ENCODE data around the gene ELP4. TPM values are rescaled to one million over a fixed set of nuclear protein-coding genes. Genes with fewer than 3 reads are reported as not detected.

Gene ELP4
- total RNA-seq, 1 experiment from 2014 or later: 17.2 TPM

DNA sequence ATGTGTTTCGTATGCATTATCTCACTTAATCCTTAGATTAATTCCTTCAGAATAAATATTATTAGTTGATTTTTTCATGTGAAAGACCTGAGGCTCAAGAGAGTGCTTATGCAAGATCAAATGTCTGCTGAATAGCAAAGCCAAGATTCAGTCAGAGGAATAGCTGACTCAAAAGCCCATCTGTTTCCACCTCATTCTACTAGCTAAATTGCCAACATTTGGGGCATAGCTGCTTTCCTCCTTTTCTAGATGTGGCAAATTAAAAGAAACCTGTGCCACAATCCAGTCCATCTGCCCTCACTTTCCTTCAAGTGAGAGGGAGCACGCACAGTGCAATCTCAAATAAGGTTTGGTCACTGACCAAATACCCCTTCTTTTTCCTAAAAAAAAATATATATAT, 180.5 kb downstream of the ELP4 start:
- BruUV-seq (replicated peaks): no TSS peak
- ChIA-PET CTCF (no interaction called here), POLR2A (no interaction called here)
- no peaks in the 10 kb centered on the region for H3K4me1 ChIP-seq (ENCODE audit: control insufficient read depth, insufficient read depth, low read length)
- H3K4me3 ChIP-seq (ENCODE audit: low read depth in 2 of 2, low read length in 2 of 2): no peak overlapping the region
- H3K27ac ChIP-seq (ENCODE audit: low read length): no peak overlapping the region
- DNase-seq (ENCODE audit: low read depth, low spot score) (no peak), ATAC-seq (no peak)
- TF ChIP-seq, protein P1, sequence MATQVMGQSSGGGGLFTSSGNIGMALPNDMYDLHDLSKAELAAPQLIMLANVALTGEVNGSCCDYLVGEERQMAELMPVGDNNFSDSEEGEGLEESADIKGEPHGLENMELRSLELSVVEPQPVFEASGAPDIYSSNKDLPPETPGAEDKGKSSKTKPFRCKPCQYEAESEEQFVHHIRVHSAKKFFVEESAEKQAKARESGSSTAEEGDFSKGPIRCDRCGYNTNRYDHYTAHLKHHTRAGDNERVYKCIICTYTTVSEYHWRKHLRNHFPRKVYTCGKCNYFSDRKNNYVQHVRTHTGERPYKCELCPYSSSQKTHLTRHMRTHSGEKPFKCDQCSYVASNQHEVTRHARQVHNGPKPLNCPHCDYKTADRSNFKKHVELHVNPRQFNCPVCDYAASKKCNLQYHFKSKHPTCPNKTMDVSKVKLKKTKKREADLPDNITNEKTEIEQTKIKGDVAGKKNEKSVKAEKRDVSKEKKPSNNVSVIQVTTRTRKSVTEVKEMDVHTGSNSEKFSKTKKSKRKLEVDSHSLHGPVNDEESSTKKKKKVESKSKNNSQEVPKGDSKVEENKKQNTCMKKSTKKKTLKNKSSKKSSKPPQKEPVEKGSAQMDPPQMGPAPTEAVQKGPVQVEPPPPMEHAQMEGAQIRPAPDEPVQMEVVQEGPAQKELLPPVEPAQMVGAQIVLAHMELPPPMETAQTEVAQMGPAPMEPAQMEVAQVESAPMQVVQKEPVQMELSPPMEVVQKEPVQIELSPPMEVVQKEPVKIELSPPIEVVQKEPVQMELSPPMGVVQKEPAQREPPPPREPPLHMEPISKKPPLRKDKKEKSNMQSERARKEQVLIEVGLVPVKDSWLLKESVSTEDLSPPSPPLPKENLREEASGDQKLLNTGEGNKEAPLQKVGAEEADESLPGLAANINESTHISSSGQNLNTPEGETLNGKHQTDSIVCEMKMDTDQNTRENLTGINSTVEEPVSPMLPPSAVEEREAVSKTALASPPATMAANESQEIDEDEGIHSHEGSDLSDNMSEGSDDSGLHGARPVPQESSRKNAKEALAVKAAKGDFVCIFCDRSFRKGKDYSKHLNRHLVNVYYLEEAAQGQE (IDR thresholded peaks at IDR 0.05; ENCODE audit: insufficient read depth in 1 of 2, low read depth in 2 of 2, low read length in 1 of 2): no peak
- TF ChIP-seq SIN3A (IDR thresholded peaks at IDR 0.05; ENCODE audit: borderline replicate concordance, insufficient read depth, low read depth, low read length) (no peak), POLR2AphosphoS5 (IDR thresholded peaks at IDR 0.05; ENCODE audit: low read depth, low read length) (no peak), TCF7L2 (IDR thresholded peaks at IDR 0.05; ENCODE audit: low read depth, low read length) (no peak)
- TF ChIP-seq, protein P2, sequence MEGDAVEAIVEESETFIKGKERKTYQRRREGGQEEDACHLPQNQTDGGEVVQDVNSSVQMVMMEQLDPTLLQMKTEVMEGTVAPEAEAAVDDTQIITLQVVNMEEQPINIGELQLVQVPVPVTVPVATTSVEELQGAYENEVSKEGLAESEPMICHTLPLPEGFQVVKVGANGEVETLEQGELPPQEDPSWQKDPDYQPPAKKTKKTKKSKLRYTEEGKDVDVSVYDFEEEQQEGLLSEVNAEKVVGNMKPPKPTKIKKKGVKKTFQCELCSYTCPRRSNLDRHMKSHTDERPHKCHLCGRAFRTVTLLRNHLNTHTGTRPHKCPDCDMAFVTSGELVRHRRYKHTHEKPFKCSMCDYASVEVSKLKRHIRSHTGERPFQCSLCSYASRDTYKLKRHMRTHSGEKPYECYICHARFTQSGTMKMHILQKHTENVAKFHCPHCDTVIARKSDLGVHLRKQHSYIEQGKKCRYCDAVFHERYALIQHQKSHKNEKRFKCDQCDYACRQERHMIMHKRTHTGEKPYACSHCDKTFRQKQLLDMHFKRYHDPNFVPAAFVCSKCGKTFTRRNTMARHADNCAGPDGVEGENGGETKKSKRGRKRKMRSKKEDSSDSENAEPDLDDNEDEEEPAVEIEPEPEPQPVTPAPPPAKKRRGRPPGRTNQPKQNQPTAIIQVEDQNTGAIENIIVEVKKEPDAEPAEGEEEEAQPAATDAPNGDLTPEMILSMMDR (IDR thresholded peaks at IDR 0.05): no peak
- in situ Hi-C loops (cut with HindIII; ENCODE audit: low pct_unique_long_range_greater_than_20kb, low sequenced_read_pairs) (no loop called here), intact Hi-C loops (cut with micrococcal nuclease; ENCODE audit: unreplicated experiment) (no loop called here)
- no peaks in the 10 kb centered on the region for H3K27me3 ChIP-seq (ENCODE audit: control insufficient read depth, insufficient read depth, low read length)
- H3K9me3 ChIP-seq (ENCODE audit: control insufficient read depth, insufficient read depth, low read depth, low read length): no peaks in the 10 kb centered on the region
- no peaks in the 10 kb centered on the region for H3K36me3 ChIP-seq (ENCODE audit: control insufficient read depth, insufficient read depth, low read length)

DNA sequence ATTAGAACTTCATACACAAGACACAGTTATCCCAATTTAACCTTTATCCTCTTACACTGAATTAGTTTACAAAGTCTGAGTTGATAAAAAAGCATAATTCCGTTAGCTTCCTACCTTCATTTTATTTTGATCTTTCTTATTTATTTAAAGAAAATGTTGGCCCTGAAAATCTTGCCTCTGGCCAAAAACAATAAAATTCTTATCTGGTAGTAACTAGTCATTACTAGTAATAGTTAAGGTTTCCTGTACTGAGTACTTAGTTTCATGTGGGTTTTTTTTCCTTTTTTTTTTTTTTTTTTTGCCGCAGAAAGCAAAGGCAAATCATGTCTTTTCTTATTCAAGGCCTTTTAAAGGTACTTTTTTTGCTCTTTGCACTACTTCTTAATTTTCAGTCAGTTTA, 180.9 kb downstream of the ELP4 start:
- no peak for ATAC-seq
- no peaks in the 10 kb centered on the region for H3K9me3 ChIP-seq (ENCODE audit: control insufficient read depth, insufficient read depth, low read depth, low read length)
- TF ChIP-seq TCF7L2 (IDR thresholded peaks at IDR 0.05; ENCODE audit: low read depth, low read length) (no peak), SIN3A (IDR thresholded peaks at IDR 0.05; ENCODE audit: borderline replicate concordance, insufficient read depth, low read depth, low read length) (no peak), POLR2AphosphoS5 (IDR thresholded peaks at IDR 0.05; ENCODE audit: low read depth, low read length) (no peak)
- TF ChIP-seq, protein P1 (IDR thresholded peaks at IDR 0.05; ENCODE audit: insufficient read depth in 1 of 2, low read depth in 2 of 2, low read length in 1 of 2): no peak
- TF ChIP-seq, protein P2 (IDR thresholded peaks at IDR 0.05): no peak
- no peaks in the 10 kb centered on the region for H3K36me3 ChIP-seq (ENCODE audit: control insufficient read depth, insufficient read depth, low read length)
- DNase-seq (ENCODE audit: low read depth, low spot score): no peak
- no peaks in the 10 kb centered on the region for H3K4me1 ChIP-seq (ENCODE audit: control insufficient read depth, insufficient read depth, low read length)
- no peak overlapping the region for H3K4me3 ChIP-seq (ENCODE audit: low read depth in 2 of 2, low read length in 2 of 2)
- no peaks in the 10 kb centered on the region for H3K27me3 ChIP-seq (ENCODE audit: control insufficient read depth, insufficient read depth, low read length)
- BruUV-seq (replicated peaks): no TSS peak
- POLR2A ChIA-PET: no interaction called here
- intact Hi-C loops (cut with micrococcal nuclease; ENCODE audit: unreplicated experiment) (no loop called here), in situ Hi-C loops (cut with HindIII; ENCODE audit: low pct_unique_long_range_greater_than_20kb, low sequenced_read_pairs) (no loop called here)
- no peak overlapping the region for H3K27ac ChIP-seq (ENCODE audit: low read length)
- CTCF ChIA-PET: no interaction called here
